Stomach (tissue), 9 donors: Measurements from ENCODE around the gene UBAC2. TPM values are rescaled to one million over a fixed set of nuclear protein-coding genes. Genes with fewer than 3 reads are reported as not detected.

Source experiments
- DNase-seq, 2 donors: peaks; one replicate each; pipeline versions ENCODE4 v3.0.0 to v3.0.0-alpha.2; 2013 to 2019
- H3K27ac ChIP-seq, 5 donors: fragments of 200-600 bp in 4 of 5; sonication (generic) in 4 of 5; one replicate each; pipeline ENCODE4 v1.5.1; 2013 to 2019; ENCODE audit warnings: mild to moderate bottlenecking in 1 of 5, moderate library complexity in 1 of 5
- H3K27me3 ChIP-seq, 3 donors: fragments of 200-600 bp; sonication (generic); one replicate each; pipeline ENCODE4 v1.5.1; 2017 to 2019; ENCODE audit warnings: mixed run types in 1 of 3
- H3K36me3 ChIP-seq, 4 donors: fragments of 200-600 bp; sonication (generic); 1 replicate in 3 of 4; 2 replicates in 1 of 4; pipeline ENCODE4 v1.5.1; 2016 to 2019
- H3K4me1 ChIP-seq, 4 donors: fragments of 200-600 bp; sonication (generic); one replicate each; pipeline ENCODE4 v1.5.1; 2016 to 2019
- H3K4me3 ChIP-seq, 4 donors: fragments of 200-600 bp; sonication (generic) in 3 of 4; one replicate each; pipeline ENCODE4 v1.5.1; 2016 to 2019; ENCODE audit warnings: mild to moderate bottlenecking in 1 of 4
- H3K9me3 ChIP-seq, 4 donors: fragments of 200-600 bp; sonication (generic); one replicate each; pipeline ENCODE4 v1.5.1; 2016 to 2019
- CTCF ChIP-seq, 7 experiments: fragments of 450-650 bp in 4 of 7; fragments of 200-600 bp in 3 of 7; sonication (generic) in 3 of 7; IDR thresholded peaks; one replicate each; pipeline ENCODE4 v1.5.1; 2016 to 2019; ENCODE audit warnings: antibody characterized with exemption in 7 of 7, control low read depth in 2 of 7, mild to moderate bottlenecking in 1 of 7
- EP300 ChIP-seq: sonication (generic); formaldehyde crosslinking; IDR thresholded peaks from one replicate; pipeline ENCODE4 v1.6.1; 2017; ENCODE audit warnings: antibody characterized with exemption
- POLR2A ChIP-seq, 4 donors: fragments of 450-650 bp; IDR thresholded peaks; one replicate each; pipeline ENCODE4 v1.6.1; 2016; ENCODE audit warnings: antibody characterized with exemption in 4 of 4, control low read depth in 2 of 4, mild to moderate bottlenecking in 1 of 4, moderate library complexity in 1 of 4
- POLR2AphosphoS5 ChIP-seq, 3 donors: sonication (generic); formaldehyde crosslinking; IDR thresholded peaks; one replicate each; pipeline ENCODE4 v1.6.1; 2016; ENCODE audit warnings: antibody characterized with exemption in 3 of 3
- WGBS, 5 donors: extraction: QIAGEN DNeasy Blood & Tissue Kit in 3 of 5; methylation state at CpG; one replicate each; pipeline versions ENCODE4 v1.1.5 to v1.1.7; 2013 to 2018; 5-methylcytosine and 5-hydroxymethylcytosine counted together
- intact Hi-C: fragments of 100-400 bp; cut with DNase I; formaldehyde crosslinking; loops from one replicate; pipeline ENCODE4 v1.15.1; 2023; ENCODE audit warnings: low total_unique reads
- polyA plus RNA-seq, 3 donors: library from polyadenylated mRNA; stranded (reverse); fragments of 200-250 nt; gene quantifications; one replicate each; pipeline ENCODE4 v1.2.3, GENCODE V29; 2013
- total RNA-seq, 5 donors: library from RNA; depleted of rRNA; stranded (reverse); fragments of >200 nt; gene quantifications; one replicate each; pipeline versions ENCODE4 v1.1.0 to v1.2.3, GENCODE V29; 2014 to 2016
- donor health status: healthy with polysubstance abuse.
- donor health status: Bipolar disorder and iron deficiency.
- donor health status: healthy.

UBAC2 gene
- total and polyA plus RNA-seq, 8 donors: 18.1 to 68.8 (median 40.1) TPM

- no peak for DNase-seq
- H3K27me3 ChIP-seq: no peaks in the 10 kb centered on the region
- peaks cover 0 to 17% (median 9%) of the 10 kb centered on the region in 4 donors for H3K36me3 ChIP-seq
- peaks cover 0 to 46% (median 19%) of the 10 kb centered on the region in 4 donors for H3K4me1 ChIP-seq
- TF ChIP-seq POLR2AphosphoS5 (IDR thresholded peaks at IDR 0.05): no peak
- TF ChIP-seq POLR2A (IDR thresholded peaks at IDR 0.05): no peak
- H3K4me3 ChIP-seq: no peak overlapping the region
- intact Hi-C loops: no loop called here
- H3K27ac ChIP-seq: peak overlapping the region in 2 of 5 donors; percentile 10 to 40
- no peaks in the 10 kb centered on the region for H3K9me3 ChIP-seq
- WGBS, 5 donors: 91 to 95% (median 92%) methylated on average over 12 of the region's 12 CpGs
These were observed 95.0 kb downstream of the UBAC2 start for GRCh38 chr13:99295488-99296252.

- no peak for DNase-seq
- WGBS, 5 donors: 70 to 83% (median 78%) methylated on average over 4 of the region's 4 CpGs
- Histone ChIP-seq H3K4me3 (no peak overlapping the region), H3K4me1 (peaks cover 0 to 52% (median 20%) of the 10 kb centered on the region in 4 donors), H3K27ac (peak overlapping the region in 3 of 5 donors; percentile 10 to 21 (median 15)), H3K27me3 (no peaks in the 10 kb centered on the region), H3K36me3 (peaks cover 0 to 17% (median 9%) of the 10 kb centered on the region in 4 donors), H3K9me3 (no peaks in the 10 kb centered on the region)
- intact Hi-C loops: no loop called here
- TF ChIP-seq POLR2AphosphoS5 (IDR thresholded peaks at IDR 0.05) (no peak), EP300 (no peak), POLR2A (IDR thresholded peaks at IDR 0.05) (no peak), CTCF (IDR thresholded peaks at IDR 0.05) (no peak)
These were observed 95.7 kb downstream of the UBAC2 start for GRCh38 chr13:99296398-99296797.

DNA sequence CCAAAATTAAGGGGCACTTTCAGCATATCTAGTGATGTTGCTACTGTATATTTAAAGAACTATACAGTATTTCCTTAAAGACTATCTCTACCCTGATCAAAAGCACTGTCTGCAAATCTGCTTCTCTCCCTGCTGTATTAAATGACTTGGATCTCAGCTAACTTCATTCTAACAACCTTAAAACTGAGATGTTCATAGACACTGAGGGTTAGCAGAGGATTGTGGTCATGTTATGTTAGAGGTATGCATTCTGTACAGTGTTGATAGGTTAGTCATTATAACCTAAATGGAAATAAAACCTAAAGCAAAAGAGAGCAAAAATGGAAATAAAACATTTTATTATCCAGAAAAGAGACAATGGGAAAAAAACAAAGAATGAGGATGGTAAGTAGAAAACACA lies 96.7 kb downstream of the UBAC2 start:
- no peak for DNase-seq
- no peaks in the 10 kb centered on the region for H3K27me3 ChIP-seq
- peaks cover 6 to 61% (median 24%) of the 10 kb centered on the region in 4 donors for H3K4me1 ChIP-seq
- TF ChIP-seq CTCF (IDR thresholded peaks at IDR 0.05): no peak
- TF ChIP-seq POLR2A (IDR thresholded peaks at IDR 0.05): no peak
- TF ChIP-seq POLR2AphosphoS5 (IDR thresholded peaks at IDR 0.05): no peak
- no peaks in the 10 kb centered on the region for H3K9me3 ChIP-seq
- H3K27ac ChIP-seq: peak overlapping the region in 1 of 5 donors; percentile 21
- no peak overlapping the region for H3K4me3 ChIP-seq
- H3K36me3 ChIP-seq: peaks cover 0 to 17% (median 9%) of the 10 kb centered on the region in 4 donors
- intact Hi-C loops: no loop called here

DNA sequence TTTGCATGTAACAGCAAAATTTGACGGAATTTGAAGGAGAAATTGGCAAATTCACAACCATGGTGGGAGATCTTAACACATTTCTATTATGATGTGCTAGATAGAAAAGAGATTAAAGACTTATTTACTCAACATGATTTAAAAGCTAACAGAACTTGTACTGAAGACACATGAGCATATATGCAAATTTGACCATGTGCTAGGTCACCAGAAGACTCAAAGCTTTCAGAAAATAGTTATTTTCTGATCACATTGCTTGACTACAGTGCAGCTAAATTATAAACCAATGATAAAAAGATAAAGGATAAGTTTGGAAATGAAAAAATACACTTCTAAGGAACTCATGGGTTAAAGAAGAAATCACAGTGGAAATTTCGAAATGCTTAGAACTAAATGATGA lies 97.4 kb downstream of the UBAC2 start:
- peaks cover 0 to 14% (median 9%) of the 10 kb centered on the region in 4 donors for H3K36me3 ChIP-seq
- no peak for DNase-seq
- H3K4me1 ChIP-seq: peaks cover 6 to 66% (median 27%) of the 10 kb centered on the region in 4 donors
- H3K9me3 ChIP-seq: no peaks in the 10 kb centered on the region
- WGBS, 5 donors: 60 to 79% (median 73%) methylated on average over 2 of the region's 2 CpGs
- no peak overlapping the region for H3K4me3 ChIP-seq
- no peaks in the 10 kb centered on the region for H3K27me3 ChIP-seq
- peak overlapping the region in 1 of 5 donors; percentile 21 for H3K27ac ChIP-seq
- intact Hi-C loops: no loop called here
- TF ChIP-seq EP300 (no peak), POLR2AphosphoS5 (IDR thresholded peaks at IDR 0.05) (no peak), CTCF (IDR thresholded peaks at IDR 0.05) (no peak), POLR2A (IDR thresholded peaks at IDR 0.05) (no peak)
